ENCODE measurements around the gene TAF5.

- TF ChIP-seq MAX (IDR thresholded peaks at IDR 0.05) (peak; percentile 99), REST (IDR thresholded peaks at IDR 0.05; ENCODE audit: low read depth) (no peak), TEAD4 (IDR thresholded peaks at IDR 0.05) (peak; percentile 50), TCF12 (IDR thresholded peaks at IDR 0.05; ENCODE audit: low read depth) (peak; percentile 43; the same call in 1 of the 2 replicates), EP300 (IDR thresholded peaks at IDR 0.05; ENCODE audit: borderline replicate concordance) (no peak; the same call in 1 of the 2 replicates), EGR1 (IDR thresholded peaks at IDR 0.05) (peak; percentile 99), FOXM1 (IDR thresholded peaks at IDR 0.05; ENCODE audit: borderline replicate concordance, low read depth) (no peak), ZBTB7A (IDR thresholded peaks at IDR 0.05; ENCODE audit: low read depth) (0 out of 2 replicates have a peak, but pooled peaks have one; percentile 28), CREB1 (IDR thresholded peaks at IDR 0.05; ENCODE audit: low read depth) (peak; percentile 84)
These were observed 28.5 kb downstream of the TAF5 start, which contains the start of the genes ATP5MK and PDCD11 for GRCh38 chr10:103396067-103396788.
